ENCODE data around the gene HTT.

GRCh38 chr4:3158841-3159240 is 84.4 kb downstream of the HTT start:
- TF ChIP-seq CTCF (IDR thresholded peaks at IDR 0.05; ENCODE audit: low read depth, low read length, poor library complexity, severe bottlenecking) (no peak), EZH2phosphoT487 (IDR thresholded peaks at IDR 0.05; ENCODE audit: borderline replicate concordance, low read length) (no peak)
